ENCODE results near the gene SAMD4A. TPM values are rescaled to one million over a fixed set of nuclear protein-coding genes. Genes with fewer than 3 reads are reported as not detected.

SAMD4A gene
- total RNA-seq, 1 donor from 2014 or later = 30.0 TPM

DNA sequence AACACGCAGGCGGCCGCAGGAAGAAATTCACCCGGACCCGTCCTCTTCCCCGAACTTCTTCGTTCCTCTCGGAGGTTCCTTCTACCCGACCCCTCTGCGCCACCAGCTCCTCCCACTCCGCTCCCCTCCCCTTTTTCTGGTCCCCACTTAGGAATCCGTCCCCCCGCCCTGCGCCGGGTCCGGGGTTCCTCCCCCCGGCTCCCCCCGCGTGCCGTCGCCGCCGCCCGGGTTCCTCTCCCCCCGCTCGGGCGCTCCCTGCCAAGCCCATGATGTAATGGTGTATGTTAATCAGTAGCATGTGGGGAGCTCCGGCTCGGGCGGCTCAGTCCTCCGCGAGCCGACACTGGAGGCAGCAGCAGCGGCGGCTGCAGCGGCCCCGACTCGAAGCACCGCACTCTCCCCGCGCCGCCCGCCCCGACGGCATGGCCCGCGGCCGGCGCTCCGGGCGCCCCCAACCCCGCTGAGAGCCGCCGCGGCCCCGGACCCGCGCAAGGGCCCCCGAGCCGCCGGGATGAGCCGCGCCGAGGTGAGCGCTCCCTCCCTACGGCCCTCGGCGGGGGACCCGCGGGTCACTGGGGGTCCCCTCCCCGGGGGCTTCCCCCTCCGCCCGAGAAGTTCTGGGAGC, 1.0 kb upstream of the SAMD4A start:
- TF ChIP-seq, protein P1, sequence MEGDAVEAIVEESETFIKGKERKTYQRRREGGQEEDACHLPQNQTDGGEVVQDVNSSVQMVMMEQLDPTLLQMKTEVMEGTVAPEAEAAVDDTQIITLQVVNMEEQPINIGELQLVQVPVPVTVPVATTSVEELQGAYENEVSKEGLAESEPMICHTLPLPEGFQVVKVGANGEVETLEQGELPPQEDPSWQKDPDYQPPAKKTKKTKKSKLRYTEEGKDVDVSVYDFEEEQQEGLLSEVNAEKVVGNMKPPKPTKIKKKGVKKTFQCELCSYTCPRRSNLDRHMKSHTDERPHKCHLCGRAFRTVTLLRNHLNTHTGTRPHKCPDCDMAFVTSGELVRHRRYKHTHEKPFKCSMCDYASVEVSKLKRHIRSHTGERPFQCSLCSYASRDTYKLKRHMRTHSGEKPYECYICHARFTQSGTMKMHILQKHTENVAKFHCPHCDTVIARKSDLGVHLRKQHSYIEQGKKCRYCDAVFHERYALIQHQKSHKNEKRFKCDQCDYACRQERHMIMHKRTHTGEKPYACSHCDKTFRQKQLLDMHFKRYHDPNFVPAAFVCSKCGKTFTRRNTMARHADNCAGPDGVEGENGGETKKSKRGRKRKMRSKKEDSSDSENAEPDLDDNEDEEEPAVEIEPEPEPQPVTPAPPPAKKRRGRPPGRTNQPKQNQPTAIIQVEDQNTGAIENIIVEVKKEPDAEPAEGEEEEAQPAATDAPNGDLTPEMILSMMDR (IDR thresholded peaks at IDR 0.05; ENCODE audit: unreplicated experiment) = no peak
- peaks cover 35% of the 10 kb centered on the region for H3K4me1 Mint-ChIP-seq
- no peaks in the 10 kb centered on the region for H3K9me3 Mint-ChIP-seq
- H3K27ac Mint-ChIP-seq = peak overlapping the region; percentile 97
- peak; percentile 87 to 95 for DNase-seq (ENCODE audit: low spot score in 2 of 2, unreplicated experiment in 2 of 2)
- H3K36me3 Mint-ChIP-seq = no peaks in the 10 kb centered on the region
- peak overlapping the region; percentile 83 for H3K4me3 Mint-ChIP-seq
- no peaks in the 10 kb centered on the region for H3K27me3 Mint-ChIP-seq (ENCODE audit: low read depth)

- peaks cover 6% of the 10 kb centered on the region for H3K36me3 Mint-ChIP-seq
- H3K4me3 Mint-ChIP-seq = peak overlapping the region; percentile 97
- peaks cover 36% of the 10 kb centered on the region for H3K4me1 Mint-ChIP-seq
- TF ChIP-seq, protein P1 (IDR thresholded peaks at IDR 0.05; ENCODE audit: unreplicated experiment) = no peak
- peak overlapping the region; percentile 99 for H3K27ac Mint-ChIP-seq
- peaks cover 5% of the 10 kb centered on the region for H3K9me3 Mint-ChIP-seq
- no peaks in the 10 kb centered on the region for H3K27me3 Mint-ChIP-seq (ENCODE audit: low read depth)
- peak in 1 of 2 experiments; percentile 69 for DNase-seq (ENCODE audit: low spot score in 2 of 2, unreplicated experiment in 2 of 2)
Observed at GRCh38 chr14:54567224-54567638, 303 bp downstream of the SAMD4A start.

- Mint-ChIP-seq H3K9me3 (peaks cover 8% of the 10 kb centered on the region), H3K4me1 (peaks cover 33% of the 10 kb centered on the region), H3K27ac (peak overlapping the region; percentile 99), H3K27me3 (ENCODE audit: low read depth) (no peaks in the 10 kb centered on the region), H3K36me3 (peaks cover 10% of the 10 kb centered on the region), H3K4me3 (peak overlapping the region; percentile 97)
- peak; percentile 51 to 63 for DNase-seq (ENCODE audit: low spot score in 2 of 2, unreplicated experiment in 2 of 2)
- TF ChIP-seq, protein P1 (IDR thresholded peaks at IDR 0.05; ENCODE audit: unreplicated experiment) = no peak
Observed at GRCh38 chr14:54567639-54568561, 972 bp downstream of the SAMD4A start.

GRCh38 chr14:54568821-54569595, 2.1 kb downstream of the SAMD4A start:
- no peak for DNase-seq (ENCODE audit: low spot score in 2 of 2, unreplicated experiment in 2 of 2)
- TF ChIP-seq, protein P1 (IDR thresholded peaks at IDR 0.05; ENCODE audit: unreplicated experiment) = no peak
- Mint-ChIP-seq H3K36me3 (peaks cover 18% of the 10 kb centered on the region), H3K9me3 (peaks cover 8% of the 10 kb centered on the region), H3K27ac (peak overlapping the region; percentile 74), H3K4me3 (peak overlapping the region; percentile 97), H3K27me3 (ENCODE audit: low read depth) (no peaks in the 10 kb centered on the region), H3K4me1 (peaks cover 31% of the 10 kb centered on the region)

GRCh38 chr14:54570047-54570446, 3.1 kb downstream of the SAMD4A start:
- TF ChIP-seq, protein P1 (IDR thresholded peaks at IDR 0.05; ENCODE audit: unreplicated experiment) = no peak
- Mint-ChIP-seq H3K4me3 (no peak overlapping the region), H3K27me3 (ENCODE audit: low read depth) (no peaks in the 10 kb centered on the region), H3K36me3 (peaks cover 18% of the 10 kb centered on the region), H3K27ac (no peak overlapping the region), H3K9me3 (peaks cover 8% of the 10 kb centered on the region), H3K4me1 (peaks cover 27% of the 10 kb centered on the region)
- no peak for DNase-seq (ENCODE audit: low spot score in 2 of 2, unreplicated experiment in 2 of 2)

Data from mesothelial cell of epicardium (in vitro differentiated cells).